Smooth muscle cell (in vitro differentiated cells): Measurements from ENCODE around the gene MYOF. TPM values are rescaled to one million over a fixed set of nuclear protein-coding genes. Genes with fewer than 3 reads are reported as not detected.
A peak's percentile ranks its signal among the peaks of the same experiment; 100 is the strongest.

ENCODE experiments used
- DNase-seq: peaks from one replicate; lab custom pipeline; 2025; ENCODE audit not compliant: unreplicated experiment; lab: John Stamatoyannopoulos, UW
- H2AFZ ChIP-seq: fragments of 200-600 bp; sonication (generic); 2 replicates; pipeline ENCODE4 v1.6.0; 2016; ENCODE audit warnings: antibody characterized with exemption, low read depth, mild to moderate bottlenecking
- H3F3A ChIP-seq: fragments of 200-600 bp; sonication (generic); 2 replicates; pipeline ENCODE4 v1.6.0; 2017; ENCODE audit warnings: antibody characterized with exemption, low read depth
- H3K27ac ChIP-seq: fragments of 200-600 bp; sonication (generic); 2 replicates; pipeline ENCODE4 v1.5.1; 2016; ENCODE audit warnings: low read depth, mild to moderate bottlenecking
- H3K27me3 ChIP-seq: fragments of 200-600 bp; sonication (generic); 2 replicates; pipeline ENCODE4 v1.6.1; 2016; ENCODE audit warnings: low read depth, mild to moderate bottlenecking
- H3K36me3 ChIP-seq: fragments of 200-600 bp; sonication (generic); 2 replicates; pipeline ENCODE4 v1.5.1; 2016; ENCODE audit warnings: low read depth
- H3K4me1 ChIP-seq: fragments of 200-600 bp; sonication (generic); 2 replicates; pipeline ENCODE4 v1.5.1; 2016; ENCODE audit warnings: low read depth
- H3K4me2 ChIP-seq: fragments of 200-600 bp; sonication (generic); 2 replicates; pipeline ENCODE4 v1.6.0; 2016; ENCODE audit warnings: mild to moderate bottlenecking
- H3K4me3 ChIP-seq: fragments of 200-600 bp; sonication (generic); 2 replicates; pipeline ENCODE4 v1.5.1; 2016; ENCODE audit warnings: mild to moderate bottlenecking
- H3K79me2 ChIP-seq: fragments of 200-600 bp; sonication (generic); 2 replicates; pipeline ENCODE4 v1.6.0; 2016; ENCODE audit warnings: low read depth, mild to moderate bottlenecking
- H3K9ac ChIP-seq: fragments of 200-600 bp; sonication (generic); 2 replicates; pipeline ENCODE4 v1.6.0; 2016; ENCODE audit warnings: low read depth
- H3K9me3 ChIP-seq: fragments of 200-600 bp; sonication (generic); replicated peaks from 2 replicates; pipeline ENCODE4 v1.5.1; 2016; ENCODE audit warnings: low read depth
- H4K20me1 ChIP-seq: fragments of 200-600 bp; sonication (generic); 2 replicates; pipeline ENCODE4 v1.6.0; 2016; ENCODE audit warnings: low read depth
- WGBS: methylation state at CpG from one replicate; pipeline ENCODE4 v1.1.7; 2016; ENCODE audit warnings: low lambda C conversion rate; 5-methylcytosine and 5-hydroxymethylcytosine counted together
- polyA plus RNA-seq: library from polyadenylated mRNA; unstranded; fragments of >200 nt; fragmentation: Nextera tagmentation; extraction: Ambion mirVana; gene quantifications from 2 replicates; pipeline ENCODE4 v1.2.1, GENCODE V29; 2016
- total RNA-seq: library from RNA; depleted of rRNA; stranded (reverse); fragments of >200 nt; gene quantifications from 2 replicates; pipeline ENCODE4 v1.2.3, GENCODE V29; 2014
- TF ChIP-seq, protein P1 (sequence below): fragments of 200-600 bp; sonication (generic); IDR thresholded peaks from 2 replicates; pipeline ENCODE4 v1.5.1; 2017; ENCODE audit warnings: borderline replicate concordance, mild to moderate bottlenecking, antibody characterized with exemption; ENCODE audit not compliant: insufficient read depth, poor library complexity, severe bottlenecking

The MYOF gene
- total and polyA plus RNA-seq, 2 experiments from 2014 or later = 29.6 to 99.5 TPM

DNA sequence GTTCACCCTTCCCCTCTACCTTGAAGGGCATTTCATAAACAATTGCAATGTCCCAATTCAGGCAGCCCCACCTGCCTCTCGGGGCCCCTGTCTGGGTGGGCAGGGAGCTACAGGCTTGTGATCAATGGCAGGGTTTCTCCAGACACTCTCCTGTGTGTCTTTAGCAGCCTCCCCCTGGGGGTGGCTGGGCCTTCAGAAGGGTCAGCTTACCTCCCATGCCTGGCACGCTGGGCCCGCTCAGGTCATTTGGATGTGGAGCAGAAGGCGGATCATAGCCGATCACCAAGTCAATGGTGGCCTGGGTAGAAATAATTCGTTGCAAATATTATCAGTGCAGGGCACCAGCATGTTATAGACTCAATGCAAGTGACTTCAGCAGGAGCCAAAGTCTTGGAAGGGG is 56.3 kb downstream of the MYOF start:
- H3K27ac ChIP-seq = no peak overlapping the region
- H3K4me2 ChIP-seq = no peak overlapping the region
- peaks cover 4% of the 10 kb centered on the region for H3K79me2 ChIP-seq
- peaks cover 13% of the 10 kb centered on the region for H3K4me1 ChIP-seq
- H3K4me3 ChIP-seq = no peak overlapping the region
- no peaks in the 10 kb centered on the region for H3F3A ChIP-seq
- TF ChIP-seq, protein P1, sequence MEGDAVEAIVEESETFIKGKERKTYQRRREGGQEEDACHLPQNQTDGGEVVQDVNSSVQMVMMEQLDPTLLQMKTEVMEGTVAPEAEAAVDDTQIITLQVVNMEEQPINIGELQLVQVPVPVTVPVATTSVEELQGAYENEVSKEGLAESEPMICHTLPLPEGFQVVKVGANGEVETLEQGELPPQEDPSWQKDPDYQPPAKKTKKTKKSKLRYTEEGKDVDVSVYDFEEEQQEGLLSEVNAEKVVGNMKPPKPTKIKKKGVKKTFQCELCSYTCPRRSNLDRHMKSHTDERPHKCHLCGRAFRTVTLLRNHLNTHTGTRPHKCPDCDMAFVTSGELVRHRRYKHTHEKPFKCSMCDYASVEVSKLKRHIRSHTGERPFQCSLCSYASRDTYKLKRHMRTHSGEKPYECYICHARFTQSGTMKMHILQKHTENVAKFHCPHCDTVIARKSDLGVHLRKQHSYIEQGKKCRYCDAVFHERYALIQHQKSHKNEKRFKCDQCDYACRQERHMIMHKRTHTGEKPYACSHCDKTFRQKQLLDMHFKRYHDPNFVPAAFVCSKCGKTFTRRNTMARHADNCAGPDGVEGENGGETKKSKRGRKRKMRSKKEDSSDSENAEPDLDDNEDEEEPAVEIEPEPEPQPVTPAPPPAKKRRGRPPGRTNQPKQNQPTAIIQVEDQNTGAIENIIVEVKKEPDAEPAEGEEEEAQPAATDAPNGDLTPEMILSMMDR = no peak
- WGBS = 86% methylated on average over 6 of the region's 6 CpGs
- no peaks in the 10 kb centered on the region for H3K27me3 ChIP-seq
- H3K9ac ChIP-seq = no peak overlapping the region
- no peaks in the 10 kb centered on the region for H4K20me1 ChIP-seq
- DNase-seq = no peak
- H2AFZ ChIP-seq = no peak overlapping the region
- peaks cover 7% of the 10 kb centered on the region for H3K36me3 ChIP-seq
- H3K9me3 ChIP-seq = no peaks in the 10 kb centered on the region

DNA sequence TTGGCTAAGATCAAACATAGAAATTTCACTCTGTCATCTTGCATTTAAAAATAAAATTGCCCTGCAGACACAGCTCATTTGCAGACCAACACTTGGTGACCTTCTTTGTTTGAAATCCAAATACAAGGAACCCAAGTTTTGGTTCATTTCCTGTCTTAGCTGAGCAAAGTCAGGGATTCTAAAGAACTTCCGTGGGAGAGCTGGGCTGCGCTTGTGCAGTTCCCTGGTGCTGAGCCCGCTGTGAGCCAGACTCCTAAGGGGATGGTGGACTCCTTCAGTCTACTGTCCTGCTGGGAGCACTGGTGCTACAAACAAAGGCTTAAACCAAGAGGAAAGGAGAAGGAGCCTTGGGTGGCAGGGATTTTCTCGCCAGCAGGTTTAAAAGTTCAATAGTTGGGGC is 60.0 kb downstream of the MYOF start:
- Histone ChIP-seq H3K4me3 (no peak overlapping the region), H3K36me3 (peaks cover 4% of the 10 kb centered on the region), H3K27ac (peak overlapping the region; percentile 19), H2AFZ (no peak overlapping the region), H3K9ac (no peak overlapping the region), H3K4me2 (no peak overlapping the region), H3K4me1 (peaks cover 23% of the 10 kb centered on the region), H3K27me3 (no peaks in the 10 kb centered on the region), H3K9me3 (no peaks in the 10 kb centered on the region), H3F3A (no peaks in the 10 kb centered on the region), H4K20me1 (no peaks in the 10 kb centered on the region), H3K79me2 (no peaks in the 10 kb centered on the region)
- WGBS = 75% methylated on average over 4 of the region's 4 CpGs
- TF ChIP-seq, protein P1 = no peak
- DNase-seq = no peak

DNA sequence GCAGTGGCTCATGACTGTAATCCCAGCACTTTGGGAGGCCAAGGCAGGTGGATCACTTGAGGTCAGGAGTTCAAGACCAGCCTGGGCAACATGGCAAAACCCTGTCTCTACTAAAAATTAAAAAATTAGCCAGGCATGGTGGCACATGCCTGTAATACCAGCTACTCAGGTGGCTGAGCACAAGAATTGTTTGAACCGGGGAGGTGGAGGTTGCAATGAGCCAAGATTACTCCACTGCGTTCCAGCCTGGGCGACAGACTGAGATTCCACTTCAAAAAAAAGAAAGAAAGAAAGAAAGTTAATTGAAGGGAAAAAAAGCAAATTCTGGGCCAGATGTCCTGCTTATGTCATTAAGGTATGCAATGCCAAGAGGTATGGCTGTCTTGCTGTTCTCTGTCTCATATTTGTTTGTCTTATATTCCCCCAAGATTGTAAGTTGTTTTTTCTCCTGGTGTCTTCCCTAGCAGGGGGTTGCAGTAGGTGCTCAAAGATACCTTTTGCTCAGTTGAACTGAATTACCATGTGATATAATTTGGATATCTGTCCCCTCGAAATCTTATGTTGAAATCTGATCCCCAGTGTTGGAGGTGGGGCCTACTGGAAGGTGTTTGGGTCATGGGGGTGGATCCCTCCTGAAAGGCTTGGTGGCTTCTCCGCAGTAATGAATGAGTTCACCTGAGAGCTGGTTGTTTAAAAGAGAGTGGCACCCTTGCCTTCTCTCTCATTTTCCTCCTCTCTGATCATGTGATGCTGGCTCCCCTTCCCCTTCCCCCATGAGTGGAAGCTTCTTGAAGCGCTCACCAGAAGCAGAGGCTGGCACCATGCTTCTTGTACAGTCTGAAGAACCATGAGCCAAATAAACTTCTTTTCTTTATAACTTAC is 60.9 kb downstream of the MYOF start:
- no peaks in the 10 kb centered on the region for H3K79me2 ChIP-seq
- H3K4me3 ChIP-seq = no peak overlapping the region
- peaks cover 23% of the 10 kb centered on the region for H3K4me1 ChIP-seq
- no peak overlapping the region for H3K4me2 ChIP-seq
- TF ChIP-seq, protein P1 = no peak
- peak overlapping the region; percentile 19 for H3K27ac ChIP-seq
- no peaks in the 10 kb centered on the region for H3K9me3 ChIP-seq
- H2AFZ ChIP-seq = no peak overlapping the region
- H3F3A ChIP-seq = no peaks in the 10 kb centered on the region
- no peaks in the 10 kb centered on the region for H3K27me3 ChIP-seq
- H3K9ac ChIP-seq = no peak overlapping the region
- 79% methylated on average over 6 of the region's 6 CpGs for WGBS
- no peaks in the 10 kb centered on the region for H4K20me1 ChIP-seq
- no peak for DNase-seq
- H3K36me3 ChIP-seq = peaks cover 4% of the 10 kb centered on the region
